Measurements from ENCODE around the gene TMEM89.

Gene TMEM89

GRCh38 chr3:48585411-48585810 lies 36.2 kb downstream of the TMEM89 start:
- no peak for DNase-seq

GRCh38 chr3:48584836-48585235 lies 36.7 kb downstream of the TMEM89 start:
- DNase-seq, result no peak

GRCh38 chr3:48581621-48582481 lies 39.7 kb downstream of the TMEM89 start:
- DNase-seq, result no peak

GRCh38 chr3:48576647-48577046 lies 44.9 kb downstream of the TMEM89 start:
- DNase-seq, result no peak

GRCh38 chr3:48575366-48575765 lies 46.2 kb downstream of the TMEM89 start:
- no peak for DNase-seq

- no peak for DNase-seq
Measured at GRCh38 chr3:48573973-48574585, 47.5 kb downstream of the TMEM89 start.

- DNase-seq, result no peak
Measured at GRCh38 chr3:48572517-48572916, 49.1 kb downstream of the TMEM89 start.

- no peak for DNase-seq
Measured at GRCh38 chr3:48571938-48572337, 49.6 kb downstream of the TMEM89 start.
